ENCODE measurements around the gene GRID1. TPM values are rescaled to one million over a fixed set of nuclear protein-coding genes. Genes with fewer than 3 reads are reported as not detected.

Gene GRID1
- total RNA-seq, 1 experiment from 2014 or later, result not detected

DNA sequence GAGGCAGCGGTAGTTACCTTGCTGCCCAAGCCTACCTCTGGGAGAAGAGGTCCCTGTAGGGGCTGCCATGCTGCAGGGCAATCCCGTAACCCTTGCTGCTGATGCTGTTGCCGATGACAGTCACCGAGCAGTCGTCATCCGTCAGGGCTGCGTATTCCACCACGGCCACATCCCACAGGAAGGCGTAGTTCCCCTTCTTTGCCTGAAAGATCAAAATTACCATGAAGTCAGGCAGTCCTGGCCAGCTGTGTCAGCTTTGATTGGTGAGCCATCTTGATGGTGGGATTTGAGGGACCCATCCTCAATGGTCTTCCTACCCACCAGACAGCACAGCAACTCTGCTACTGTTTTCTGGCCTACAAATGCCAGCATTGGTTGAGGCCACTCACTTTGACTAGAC is 746.8 kb downstream of the GRID1 start:
- no peak for DNase-seq (ENCODE audit: low read depth)

DNA sequence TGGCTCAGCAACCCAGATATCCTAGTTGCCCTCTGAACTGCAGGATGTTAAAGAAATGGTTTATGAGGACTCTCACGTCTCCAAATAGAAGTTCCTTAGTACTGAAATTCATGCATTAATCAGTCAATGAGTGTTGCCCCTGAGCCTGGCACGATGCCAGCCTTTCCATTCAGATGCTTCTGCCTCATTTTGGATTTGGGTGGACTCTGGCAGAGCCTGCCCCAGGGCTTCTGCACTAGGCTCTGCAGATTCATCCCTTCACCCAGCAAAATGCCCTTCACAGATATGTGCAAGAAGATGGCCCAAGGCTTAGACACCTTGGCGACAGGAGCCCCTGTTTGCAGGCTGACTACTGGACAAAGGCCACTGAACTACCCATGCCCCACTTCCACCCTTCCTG is 747.8 kb downstream of the GRID1 start:
- DNase-seq (ENCODE audit: low read depth), result no peak

- DNase-seq (ENCODE audit: low read depth), result no peak
Observed at GRCh38 chr10:85617751-85618546, 748.6 kb downstream of the GRID1 start.

DNA sequence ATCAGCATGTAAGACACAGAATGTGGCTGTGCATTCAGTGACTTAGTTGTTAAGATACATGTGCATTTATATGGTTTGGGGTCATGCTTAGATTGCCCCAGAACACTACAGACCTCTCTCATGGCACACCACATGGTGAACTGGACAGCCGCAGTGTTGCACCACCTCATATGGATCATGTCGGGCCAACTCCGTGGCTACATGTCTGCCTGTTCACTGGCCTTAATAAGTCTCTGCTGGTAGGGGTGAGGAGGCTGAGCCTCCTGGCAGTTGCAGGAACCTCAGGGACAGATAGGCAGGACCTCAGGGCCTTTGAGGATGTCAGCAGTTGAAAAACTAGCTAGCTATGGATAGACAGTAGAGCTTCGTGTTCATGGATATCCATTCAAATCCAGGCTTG is 751.0 kb downstream of the GRID1 start:
- no peak for DNase-seq (ENCODE audit: low read depth)

- no peak for DNase-seq (ENCODE audit: low read depth)
Observed at GRCh38 chr10:85614981-85615380, 751.6 kb downstream of the GRID1 start.

DNA sequence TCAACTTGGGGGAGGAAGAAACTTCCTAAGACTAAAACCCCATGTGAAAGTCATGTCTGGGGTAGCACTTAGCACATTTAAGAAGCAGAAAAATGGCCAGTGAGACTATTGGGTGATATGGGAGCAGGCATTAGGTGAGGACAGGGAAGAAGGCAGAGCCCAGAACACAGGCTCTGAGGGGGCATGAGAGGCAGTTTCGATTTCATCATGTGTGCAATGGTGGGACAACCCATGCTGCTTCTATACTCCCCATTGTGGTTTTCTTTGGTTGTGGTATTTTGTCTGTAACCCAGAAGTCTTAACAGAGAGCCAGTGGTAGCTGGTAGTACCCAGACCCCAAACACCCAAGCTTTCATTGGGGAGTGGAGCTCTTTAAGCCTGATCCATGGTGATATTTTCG is 752.0 kb downstream of the GRID1 start:
- no peak for DNase-seq (ENCODE audit: low read depth)

GRCh38 chr10:85613391-85613790 is 753.2 kb downstream of the GRID1 start:
- no peak for DNase-seq (ENCODE audit: low read depth)

DNA sequence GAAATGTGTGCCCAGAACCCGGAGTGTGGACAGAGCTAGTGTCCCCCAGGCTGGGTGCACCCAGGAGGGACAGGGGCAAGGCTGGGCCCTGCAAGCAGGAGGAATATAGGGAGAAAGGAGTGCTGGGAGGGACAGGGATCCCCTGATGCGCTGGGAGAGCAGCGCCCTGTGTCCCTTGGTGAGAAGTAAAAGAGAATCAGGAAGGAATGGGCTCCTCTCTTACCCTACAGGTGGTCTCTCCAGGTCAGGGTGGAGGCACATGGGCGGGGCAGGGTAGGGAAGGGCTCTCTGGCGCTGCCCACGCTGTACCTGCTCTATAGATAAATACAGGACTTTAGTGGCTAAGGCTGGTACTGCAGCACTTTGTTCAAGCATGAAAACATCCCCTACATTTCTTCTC is 753.8 kb downstream of the GRID1 start:
- no peak for DNase-seq (ENCODE audit: low read depth)

- peak; percentile 15 for DNase-seq (ENCODE audit: low read depth)
Observed at GRCh38 chr10:85612378-85612775, 754.2 kb downstream of the GRID1 start.

DNA sequence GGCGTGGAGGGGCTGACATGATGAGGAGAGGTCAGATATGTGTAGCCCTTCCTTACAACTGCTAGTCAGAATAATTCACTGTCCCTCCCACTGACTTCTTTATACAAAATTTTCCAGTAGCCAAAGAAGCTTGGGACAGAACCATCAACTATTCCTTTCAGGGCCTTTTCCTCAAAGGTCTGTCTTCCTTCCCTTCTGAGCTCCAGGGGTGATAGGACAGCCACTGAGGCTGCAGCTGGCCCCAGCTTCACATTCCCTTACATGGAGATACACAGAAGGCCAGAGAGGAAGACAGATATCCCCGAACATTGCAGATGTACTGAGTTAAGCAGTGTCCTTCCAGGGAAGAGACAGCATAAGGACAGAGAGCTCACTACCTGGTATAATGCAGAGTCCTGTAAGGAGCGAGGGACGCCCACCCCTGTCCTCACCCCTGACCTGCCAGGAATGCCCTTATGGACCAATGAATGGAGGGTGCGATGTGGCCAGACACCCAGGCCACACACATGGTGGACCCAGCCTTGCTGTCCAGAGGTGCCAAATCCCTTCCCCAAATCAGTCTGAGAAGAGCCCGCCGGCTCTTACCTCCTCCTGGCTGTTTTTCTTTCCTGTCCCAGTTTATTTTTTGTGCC is 754.7 kb downstream of the GRID1 start:
- no peak for DNase-seq (ENCODE audit: low read depth)

DNA sequence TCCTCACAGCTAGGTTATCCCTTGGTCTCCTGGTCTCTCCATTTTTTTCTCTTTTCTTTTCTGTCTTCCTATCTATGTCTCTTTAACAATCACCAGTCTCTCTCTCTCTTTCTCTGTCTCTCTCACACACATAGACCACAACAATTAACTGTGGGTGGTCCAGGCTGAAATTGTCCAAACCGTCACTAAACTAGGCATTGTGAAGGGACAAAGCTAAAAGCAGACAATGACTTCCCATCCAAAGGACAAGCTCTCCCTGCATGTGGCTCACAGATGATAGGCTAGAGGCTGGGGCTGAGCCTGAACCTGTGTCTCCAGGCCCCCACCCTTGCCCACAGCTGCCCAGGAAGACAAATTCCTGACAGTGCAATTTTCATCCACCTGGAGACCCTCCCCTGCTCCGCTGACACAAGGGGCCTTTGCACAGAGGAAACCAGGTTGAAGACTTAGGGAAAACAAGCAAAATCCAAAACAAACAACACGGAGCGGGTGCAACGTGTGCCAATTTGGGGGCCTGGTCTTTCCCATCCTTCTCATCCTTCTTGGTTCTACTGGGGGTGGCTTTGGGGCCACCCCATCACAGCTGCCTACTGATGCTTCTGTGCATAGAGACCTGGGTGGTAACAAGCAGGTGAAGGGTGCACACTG is 755.4 kb downstream of the GRID1 start:
- no peak for DNase-seq (ENCODE audit: low read depth)

GRCh38 chr10:85610381-85611092 is 756.1 kb downstream of the GRID1 start:
- no peak for DNase-seq (ENCODE audit: low read depth)

DNA sequence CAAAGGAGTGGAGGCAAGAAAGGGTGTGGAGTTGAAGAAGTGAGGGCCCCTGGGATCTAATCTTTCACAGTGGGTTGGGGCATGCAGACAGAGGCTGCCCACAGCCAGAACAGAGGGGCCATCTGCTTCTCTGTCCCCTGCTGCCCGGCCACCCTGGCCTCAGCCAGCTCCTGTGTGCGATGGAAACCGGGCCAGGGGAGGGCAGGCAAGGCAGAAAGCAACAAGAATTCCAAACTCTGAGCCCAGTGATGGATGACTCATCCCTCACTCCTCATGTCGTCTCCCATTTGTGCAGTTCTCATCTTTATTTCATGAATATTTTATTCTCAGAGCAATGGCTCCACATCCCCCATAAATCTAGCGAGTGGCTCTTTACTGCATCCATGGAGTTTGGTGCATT is 757.1 kb downstream of the GRID1 start:
- peak; percentile 2 for DNase-seq (ENCODE audit: low read depth)

- DNase-seq (ENCODE audit: low read depth), result no peak
Observed at GRCh38 chr10:85608706-85609105, 757.9 kb downstream of the GRID1 start.

GRCh38 chr10:85607043-85607695 is 759.4 kb downstream of the GRID1 start:
- DNase-seq (ENCODE audit: low read depth), result no peak

GRCh38 chr10:85606401-85606800 is 760.2 kb downstream of the GRID1 start:
- DNase-seq (ENCODE audit: low read depth), result no peak

DNA sequence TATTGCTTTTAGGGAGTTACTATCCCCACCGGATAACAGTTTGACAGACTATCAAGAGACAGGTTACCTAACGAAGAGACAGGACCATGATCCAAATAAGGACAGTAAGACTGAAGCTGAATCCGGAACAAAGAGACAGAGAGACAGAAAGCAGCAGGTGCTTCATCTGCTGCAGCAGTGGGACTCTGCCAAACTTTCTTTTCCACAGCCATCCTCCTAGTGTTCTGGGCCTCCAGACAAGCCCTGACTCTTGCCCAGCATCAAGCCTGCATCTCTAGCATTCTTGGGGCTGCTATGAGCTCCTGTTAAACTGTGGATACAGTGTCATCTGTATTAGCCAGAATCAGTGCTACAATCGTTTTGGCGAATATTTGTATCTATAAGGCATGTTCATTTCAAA is 761.7 kb downstream of the GRID1 start:
- no peak for DNase-seq (ENCODE audit: low read depth)

GRCh38 chr10:85604136-85604725 is 762.4 kb downstream of the GRID1 start:
- no peak for DNase-seq (ENCODE audit: low read depth)

- DNase-seq (ENCODE audit: low read depth), result no peak
Observed at GRCh38 chr10:85603151-85603940, 763.2 kb downstream of the GRID1 start.

- DNase-seq (ENCODE audit: low read depth), result no peak
Observed at GRCh38 chr10:85602713-85603112, 763.9 kb downstream of the GRID1 start.

GRCh38 chr10:85602306-85602705 is 764.3 kb downstream of the GRID1 start:
- no peak for DNase-seq (ENCODE audit: low read depth)

All from M059J (cell line).